ENCODE measurements around the gene MYOCD.

The MYOCD gene

DNA sequence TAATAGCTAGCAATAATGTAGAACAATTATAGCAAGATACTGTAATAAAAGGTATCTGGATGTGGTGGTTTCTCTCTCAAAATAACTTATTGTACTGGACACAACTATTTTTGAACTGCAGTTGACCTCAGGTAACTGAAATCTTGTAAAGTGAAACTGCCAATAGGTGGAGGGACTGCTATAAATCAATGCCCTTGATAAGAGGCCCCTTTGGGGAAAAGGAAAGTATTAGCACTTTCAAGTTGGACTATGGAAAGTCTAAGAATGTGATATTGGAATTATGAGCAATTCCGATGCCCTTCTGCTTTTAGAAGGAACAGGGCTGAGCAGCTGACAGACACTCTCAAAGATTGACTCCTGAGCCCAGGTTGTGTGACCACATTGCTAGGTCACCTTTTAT is 79.1 kb downstream of the MYOCD start:
- TF ChIP-seq, protein P1, sequence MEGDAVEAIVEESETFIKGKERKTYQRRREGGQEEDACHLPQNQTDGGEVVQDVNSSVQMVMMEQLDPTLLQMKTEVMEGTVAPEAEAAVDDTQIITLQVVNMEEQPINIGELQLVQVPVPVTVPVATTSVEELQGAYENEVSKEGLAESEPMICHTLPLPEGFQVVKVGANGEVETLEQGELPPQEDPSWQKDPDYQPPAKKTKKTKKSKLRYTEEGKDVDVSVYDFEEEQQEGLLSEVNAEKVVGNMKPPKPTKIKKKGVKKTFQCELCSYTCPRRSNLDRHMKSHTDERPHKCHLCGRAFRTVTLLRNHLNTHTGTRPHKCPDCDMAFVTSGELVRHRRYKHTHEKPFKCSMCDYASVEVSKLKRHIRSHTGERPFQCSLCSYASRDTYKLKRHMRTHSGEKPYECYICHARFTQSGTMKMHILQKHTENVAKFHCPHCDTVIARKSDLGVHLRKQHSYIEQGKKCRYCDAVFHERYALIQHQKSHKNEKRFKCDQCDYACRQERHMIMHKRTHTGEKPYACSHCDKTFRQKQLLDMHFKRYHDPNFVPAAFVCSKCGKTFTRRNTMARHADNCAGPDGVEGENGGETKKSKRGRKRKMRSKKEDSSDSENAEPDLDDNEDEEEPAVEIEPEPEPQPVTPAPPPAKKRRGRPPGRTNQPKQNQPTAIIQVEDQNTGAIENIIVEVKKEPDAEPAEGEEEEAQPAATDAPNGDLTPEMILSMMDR (conservative IDR thresholded peaks at IDR 0.05) = no peak
- H3K27ac ChIP-seq = no peak overlapping the region

DNA sequence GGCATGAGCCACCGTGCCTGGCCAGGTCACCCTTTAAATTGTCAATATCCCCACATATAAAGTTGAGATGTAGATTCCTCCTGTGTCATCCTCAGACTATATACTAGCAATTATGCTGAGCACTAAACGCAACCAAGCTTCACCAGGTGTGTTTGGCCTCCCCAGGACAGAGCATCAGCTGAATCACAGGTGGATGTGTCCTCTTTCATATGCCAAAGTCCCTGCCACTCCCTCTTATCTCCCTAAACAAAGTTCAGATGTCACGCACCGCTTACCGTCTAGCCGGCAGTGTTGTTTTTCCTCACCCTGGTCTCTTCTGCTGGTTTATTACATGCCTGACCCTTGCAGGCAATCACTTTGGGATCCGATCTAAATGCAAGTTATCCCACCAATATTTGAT is 79.8 kb downstream of the MYOCD start:
- H3K27ac ChIP-seq = no peak overlapping the region
- TF ChIP-seq, protein P1 (conservative IDR thresholded peaks at IDR 0.05) = no peak

DNA sequence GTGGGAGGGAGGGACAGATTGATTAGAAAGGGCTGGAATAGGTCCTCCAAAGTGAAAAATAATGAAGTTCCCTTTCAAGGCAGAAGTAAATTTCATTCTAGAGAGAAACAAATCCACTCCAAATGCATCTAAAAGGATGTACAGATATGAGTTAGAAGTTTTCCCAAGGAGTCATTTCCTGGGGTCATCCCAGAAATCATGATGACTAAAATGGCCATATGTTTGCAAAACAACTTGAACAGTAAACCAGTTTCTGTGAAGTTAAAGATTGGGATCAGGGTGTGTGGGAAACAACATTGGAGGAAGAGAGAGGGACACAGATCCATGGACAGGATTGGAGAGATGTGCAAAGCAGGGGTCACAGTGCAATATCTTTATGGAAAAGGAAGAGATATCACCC is 91.1 kb downstream of the MYOCD start:
- TF ChIP-seq, protein P1 (conservative IDR thresholded peaks at IDR 0.05) = no peak
- H3K27ac ChIP-seq = no peak overlapping the region

DNA sequence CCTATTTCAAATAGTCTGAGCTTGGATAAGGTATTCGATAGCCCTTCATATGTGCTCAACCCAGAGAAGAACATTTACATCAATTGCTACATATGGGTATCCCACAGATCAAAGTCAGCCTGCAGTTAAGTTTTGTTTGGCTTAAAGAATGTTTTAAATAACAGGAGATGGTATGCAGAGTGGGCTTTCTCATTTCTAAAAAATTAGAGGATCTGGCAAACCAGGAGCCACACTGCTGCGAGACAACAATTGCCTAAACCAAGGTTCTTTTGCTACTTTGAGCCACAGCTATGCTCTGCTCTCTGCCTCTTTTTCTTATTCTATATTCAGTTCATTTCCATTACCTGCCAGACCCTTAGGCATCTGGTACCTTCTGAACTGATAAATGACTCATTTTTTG is 93.4 kb downstream of the MYOCD start:
- TF ChIP-seq, protein P1 (conservative IDR thresholded peaks at IDR 0.05) = no peak
- H3K27ac ChIP-seq = no peak overlapping the region

DNA sequence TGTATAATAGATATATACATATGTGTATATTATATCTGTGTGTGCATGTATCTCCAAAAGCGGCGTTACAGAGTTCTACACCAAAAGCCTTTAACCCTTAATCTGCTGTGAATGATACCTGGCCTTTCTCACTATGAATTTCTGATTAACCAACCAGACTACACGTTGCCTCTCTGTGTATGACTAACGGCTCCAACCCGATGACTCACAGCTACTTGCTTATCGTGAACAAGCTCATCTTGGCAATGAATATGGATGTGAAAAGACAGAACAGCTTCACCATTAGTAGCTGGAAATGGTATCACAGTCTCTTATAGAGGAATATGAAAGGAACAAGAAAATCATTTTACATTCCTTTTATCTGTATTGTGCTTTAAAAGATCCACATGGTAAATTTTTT is 99.9 kb downstream of the MYOCD start:
- TF ChIP-seq, protein P1 (conservative IDR thresholded peaks at IDR 0.05) = no peak
- H3K27ac ChIP-seq = no peak overlapping the region

DNA sequence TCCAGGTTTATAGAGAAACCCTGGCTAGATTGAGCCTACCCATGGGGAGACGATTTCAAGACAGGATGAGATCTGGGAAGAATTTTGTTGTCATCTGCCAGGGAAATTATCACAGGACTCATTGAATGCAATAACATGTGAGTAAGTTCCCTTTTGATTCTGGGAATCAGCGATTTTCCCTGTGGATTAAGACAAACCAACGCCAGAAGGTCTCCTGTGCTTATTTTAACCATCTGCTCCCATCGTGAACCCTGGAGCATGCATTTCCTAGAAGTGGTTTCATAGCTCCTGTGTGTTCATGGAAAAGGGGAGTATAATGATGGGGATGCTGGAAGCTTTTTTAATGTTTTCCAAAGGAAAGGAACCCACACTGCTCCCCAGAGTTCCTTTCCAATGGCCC is 102.6 kb downstream of the MYOCD start:
- TF ChIP-seq, protein P1 (conservative IDR thresholded peaks at IDR 0.05) = no peak
- no peak overlapping the region for H3K27ac ChIP-seq

DNA sequence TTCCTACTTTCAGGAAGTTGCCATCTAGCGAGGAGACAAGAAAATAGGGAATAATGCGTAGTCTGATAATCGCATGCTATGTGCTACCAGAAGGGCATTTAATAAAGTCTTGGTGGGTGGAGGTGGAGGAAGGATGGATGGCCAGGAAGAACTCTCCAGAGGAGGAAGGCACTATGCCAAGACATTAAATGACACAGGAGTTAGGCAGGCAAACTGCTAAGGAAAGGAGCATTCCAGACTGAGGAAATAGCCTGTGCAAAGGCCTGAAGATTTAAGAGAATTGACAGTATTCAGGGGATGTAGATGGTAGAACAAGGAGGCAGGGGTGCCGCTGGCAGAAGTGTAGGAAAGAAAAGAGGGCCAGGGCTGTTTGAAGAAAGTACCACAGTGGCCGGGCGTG is 104.3 kb downstream of the MYOCD start:
- H3K27ac ChIP-seq = no peak overlapping the region
- TF ChIP-seq, protein P1 (conservative IDR thresholded peaks at IDR 0.05) = no peak

DNA sequence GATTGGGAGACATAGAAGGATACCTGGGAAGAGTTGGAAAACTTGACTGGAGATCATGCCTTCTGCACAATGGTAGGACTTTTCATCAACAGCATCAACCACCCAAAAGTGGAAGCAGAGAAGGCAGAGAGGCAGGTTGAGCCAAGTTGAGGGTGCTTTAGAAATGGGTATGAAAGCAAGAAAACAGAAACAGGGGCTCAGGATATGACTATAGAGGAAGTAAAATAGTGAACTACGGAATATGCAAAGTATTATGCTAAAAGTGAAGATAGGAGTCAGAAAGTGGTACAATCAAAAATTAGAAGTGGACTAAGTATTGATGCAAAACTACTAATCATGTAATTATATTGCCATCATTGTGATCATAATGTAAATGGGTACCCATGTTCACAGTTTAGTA is 107.5 kb downstream of the MYOCD start:
- TF ChIP-seq, protein P1 (conservative IDR thresholded peaks at IDR 0.05) = no peak
- no peak overlapping the region for H3K27ac ChIP-seq

All from VCaP (cell line).